Endometrial microvascular endothelial cells (primary cell): ENCODE data around the gene SOX5. TPM values are rescaled to one million over a fixed set of nuclear protein-coding genes. Genes with fewer than 3 reads are reported as not detected.

Experiments
- in situ Hi-C: cut with HindIII; loops from 2 replicates; pipeline ENCODE4 v1.10.0; 2017; ENCODE audit warnings: low sequenced_read_pairs, low pct_unique_long_range_greater_than_20kb; ENCODE audit errors: inconsistent ontology term
- total RNA-seq: library from RNA; depleted of rRNA; stranded (reverse); fragments of >200 nt; gene quantifications from one replicate; pipeline ENCODE4 v1.2.3, GENCODE V29; 2015; ENCODE audit errors: inconsistent ontology term

The SOX5 gene
- not detected for total RNA-seq

DNA sequence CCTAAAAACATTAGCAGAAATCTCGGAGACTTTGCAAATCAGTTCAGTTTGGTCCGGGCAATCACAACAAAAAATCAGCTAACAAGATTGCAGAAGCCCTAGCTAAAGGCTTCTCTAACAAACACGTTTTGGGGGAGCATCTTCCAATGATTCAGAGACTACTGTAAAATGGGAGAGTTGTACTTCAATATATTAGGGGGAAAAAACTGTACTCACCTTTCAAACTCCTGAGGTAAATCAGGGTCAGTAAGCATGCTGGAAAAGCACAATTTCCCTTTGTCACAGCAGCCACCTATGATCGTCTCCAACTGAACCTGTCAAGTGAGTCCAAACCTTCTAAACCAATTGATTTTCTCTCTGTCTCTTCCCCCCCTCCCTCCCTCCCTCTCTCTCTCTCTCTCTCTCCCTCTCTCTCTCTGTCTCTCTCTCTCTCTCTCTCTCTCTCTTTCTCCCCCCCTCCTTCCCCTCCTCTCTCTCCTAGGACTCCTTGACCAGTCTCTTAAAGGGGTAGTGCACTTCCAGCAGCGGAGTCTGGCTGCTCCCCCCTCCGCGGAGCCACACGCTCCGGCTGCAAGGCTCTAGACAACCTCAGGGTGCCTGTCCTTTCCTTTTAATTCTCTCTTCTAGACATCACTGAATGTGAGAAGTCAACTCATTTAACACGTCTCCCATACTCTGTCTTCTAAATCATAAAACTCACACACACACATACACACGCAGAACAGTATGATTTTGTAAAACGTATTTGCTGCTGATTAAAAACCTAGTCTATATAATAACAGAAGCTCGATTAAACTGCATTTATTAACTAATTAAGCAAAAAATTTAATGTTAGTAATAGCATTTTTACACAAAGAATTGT, at the start of gene SOX5:
Gene SOX5, minus strand, starts transcription at position 323 of the 862 bp plus-strand sequence. Its CDS starts 69 bp downstream, at position 254.
- in situ Hi-C loops, result no loop called here

DNA sequence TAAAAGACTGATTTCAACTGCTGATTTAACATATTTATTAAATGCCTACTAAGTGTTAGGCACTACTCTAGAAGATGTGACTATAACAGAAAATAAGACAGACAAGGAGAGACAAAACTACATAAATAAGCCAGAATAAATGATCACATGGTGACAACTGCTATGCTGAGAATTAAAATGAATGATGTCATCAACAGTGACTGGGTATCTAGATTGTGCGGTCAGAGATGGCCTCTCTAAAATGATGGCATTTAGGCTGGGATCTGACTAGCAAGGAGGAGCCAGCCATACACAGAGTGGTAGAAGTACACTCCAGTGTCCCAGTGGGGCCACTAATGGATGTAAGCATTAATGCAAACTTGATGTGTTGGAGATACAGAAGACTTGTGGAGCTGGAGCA, 37.6 kb upstream of the SOX5 start:
- in situ Hi-C loops, result no loop called here

DNA sequence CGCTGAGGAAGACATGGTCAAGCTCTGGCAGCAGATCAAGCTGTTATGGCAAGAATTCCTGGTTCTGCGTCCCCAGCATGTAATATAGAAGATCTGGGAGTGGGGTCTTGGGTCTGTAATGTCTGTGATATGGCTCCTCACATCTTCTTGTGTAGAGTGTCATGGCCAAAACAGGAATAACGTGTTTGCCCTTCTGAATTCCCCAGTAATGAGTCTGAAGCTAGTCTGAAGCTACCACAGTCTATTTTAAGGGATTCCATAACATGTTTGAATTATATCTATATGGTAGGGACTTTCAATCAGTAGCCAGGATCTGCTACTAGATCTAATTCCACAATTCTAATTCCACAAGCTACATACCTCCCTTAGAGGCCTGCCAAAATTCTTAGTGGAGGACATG, 31.4 kb upstream of the SOX5 start:
- in situ Hi-C loops, result no loop called here

DNA sequence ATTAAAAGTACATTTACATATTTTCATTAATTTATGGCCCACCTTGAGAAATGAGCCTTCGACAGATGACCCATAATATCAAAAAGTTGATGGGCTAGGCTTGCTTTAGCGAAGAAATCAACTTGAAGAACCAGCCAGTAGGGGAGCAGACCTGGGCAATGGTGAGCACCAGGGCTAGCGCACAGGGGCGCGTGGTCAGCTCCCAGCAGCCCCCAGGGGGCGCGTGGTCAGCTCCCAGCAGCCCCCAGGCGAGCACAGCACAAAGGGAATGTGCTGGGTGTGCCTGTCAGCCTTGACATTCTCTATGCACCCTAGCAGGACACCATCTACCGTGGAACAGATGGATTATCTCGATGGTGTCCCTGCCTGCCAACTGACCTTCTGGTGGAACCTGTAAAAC, 15.3 kb upstream of the SOX5 start:
- in situ Hi-C loops, result no loop called here

DNA sequence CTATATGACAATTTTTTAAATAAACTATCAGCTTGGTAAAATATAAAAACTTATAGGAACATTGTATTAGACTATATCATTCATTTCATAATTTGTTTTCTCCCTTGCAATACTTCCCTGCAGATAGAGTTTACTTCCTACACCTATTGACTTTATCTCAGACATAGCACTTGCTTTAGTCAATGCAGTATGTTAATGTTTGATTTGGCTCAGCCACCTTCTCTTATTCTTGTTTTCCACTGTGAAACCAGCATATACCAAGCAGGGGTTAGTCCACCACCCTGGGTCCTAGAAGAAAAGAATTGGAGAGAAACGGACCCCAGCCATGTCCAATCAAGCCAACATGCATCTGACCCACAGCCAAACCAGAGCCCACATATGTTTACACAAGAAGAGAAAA, 10.4 kb upstream of the SOX5 start:
- in situ Hi-C loops, result no loop called here

DNA sequence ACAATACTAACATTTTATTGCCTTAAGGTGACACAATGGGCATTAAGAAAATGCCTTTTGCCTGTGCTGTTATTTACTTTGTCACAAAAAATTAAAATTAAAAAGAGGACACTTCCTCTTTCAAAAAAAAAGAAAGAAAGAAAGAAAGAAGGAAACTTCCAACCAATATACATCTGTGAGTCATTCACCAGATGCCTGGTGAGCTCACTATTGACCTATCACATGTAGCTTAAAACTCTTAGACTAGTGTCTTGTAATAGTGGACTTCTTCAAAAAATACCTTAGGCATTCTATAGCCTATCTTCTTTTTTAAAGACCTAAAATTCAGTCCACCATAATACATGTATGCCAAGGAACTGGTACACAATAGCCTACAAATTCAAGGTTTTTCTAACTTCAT, 4.9 kb upstream of the SOX5 start:
- in situ Hi-C loops, result no loop called here

DNA sequence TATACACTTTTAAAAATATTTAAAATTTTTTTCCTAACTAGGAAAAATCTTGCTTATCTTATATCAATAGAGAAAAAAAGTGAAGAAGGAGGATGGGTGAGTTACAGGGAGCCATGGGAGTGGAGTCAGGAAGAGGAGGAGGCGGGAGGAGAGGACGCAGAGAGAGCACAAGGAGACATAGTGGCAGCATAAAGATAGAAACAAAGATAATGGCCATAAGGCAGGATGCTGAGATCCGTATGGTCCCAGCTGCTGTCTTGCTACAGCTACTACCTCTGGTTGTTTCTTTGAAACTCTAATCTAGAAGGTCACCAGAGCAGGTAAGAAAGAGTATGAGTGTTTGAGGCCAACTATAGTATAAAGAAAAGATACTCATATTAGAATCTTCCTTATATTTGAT, 2.6 kb upstream of the SOX5 start:
- in situ Hi-C loops, result no loop called here

DNA sequence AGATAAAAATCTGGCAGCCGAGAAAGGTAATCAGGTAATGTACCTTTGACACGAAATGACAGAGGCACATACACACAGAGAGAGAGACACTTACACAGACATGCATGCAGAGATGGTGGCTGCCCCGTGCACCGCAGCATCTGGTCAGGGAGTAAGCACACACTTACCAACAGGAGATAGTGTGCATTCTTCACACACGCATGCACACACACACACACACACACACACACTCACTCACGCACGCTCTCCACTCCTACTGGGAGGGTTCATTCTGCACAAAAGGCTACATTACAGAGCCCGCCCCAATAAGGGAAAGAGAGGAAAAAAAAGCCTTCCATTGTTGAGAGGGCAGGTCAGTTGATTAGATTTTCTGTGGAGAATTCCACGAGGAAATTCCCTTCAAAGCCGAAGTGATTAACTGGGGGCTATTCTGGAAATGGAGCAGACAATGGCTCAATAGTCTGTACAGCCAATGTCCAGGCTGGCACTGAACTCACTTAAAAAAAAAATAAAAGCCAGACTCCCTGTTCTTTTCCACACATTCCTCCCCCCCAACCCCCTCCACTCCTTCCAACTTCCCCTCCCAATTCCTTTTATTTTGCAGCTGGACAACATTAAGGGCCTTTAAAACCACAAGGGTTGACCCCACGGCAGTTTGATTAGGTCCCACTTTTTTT, 1.4 kb upstream of the SOX5 start:
- in situ Hi-C loops, result no loop called here

DNA sequence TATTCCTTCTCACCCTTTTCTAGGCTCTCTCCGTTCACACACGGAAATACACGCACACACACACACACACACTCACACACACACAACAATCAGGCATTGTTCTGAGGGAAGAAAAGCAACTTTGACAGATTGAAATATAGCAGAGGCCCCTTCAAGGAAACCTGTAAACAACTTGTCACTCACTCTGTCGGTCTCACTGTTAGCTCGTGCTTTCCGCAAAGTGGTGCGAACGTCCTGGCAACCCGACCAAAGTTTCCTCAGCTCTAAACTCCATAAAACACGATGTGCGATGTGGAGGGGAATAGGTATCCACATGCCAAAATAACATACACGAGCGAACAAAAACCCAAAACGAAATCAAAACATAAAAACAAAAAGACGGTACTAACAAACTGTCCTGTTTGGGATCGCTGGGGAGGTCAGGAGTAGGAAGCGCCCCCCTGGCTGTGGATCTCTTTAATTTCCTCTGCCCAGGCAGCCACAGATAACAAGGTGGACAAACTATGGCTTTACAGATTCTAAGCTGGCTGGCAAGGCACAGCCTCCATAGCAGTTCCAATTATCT, 822 bp upstream of the SOX5 start:
- in situ Hi-C loops, result no loop called here

DNA sequence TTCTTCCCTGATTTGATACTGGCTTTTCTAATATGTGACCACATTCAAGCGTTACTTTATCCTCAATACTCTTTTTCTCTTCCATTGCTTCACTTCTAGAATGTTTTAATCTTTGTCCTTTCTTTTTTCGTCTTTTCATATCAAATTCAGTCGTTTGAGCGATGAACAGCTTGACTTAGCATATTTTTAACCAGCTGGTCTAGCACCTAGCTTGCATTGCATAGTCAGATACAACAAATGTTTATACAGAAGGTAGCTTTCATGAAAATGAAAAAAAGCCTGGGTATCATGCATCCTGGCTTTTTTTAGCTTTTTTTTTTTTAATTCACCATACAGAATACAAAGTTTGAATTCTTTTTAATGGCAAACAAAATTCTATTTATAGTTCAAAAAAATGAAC, 1.2 kb downstream of the SOX5 start:
- in situ Hi-C loops, result no loop called here

DNA sequence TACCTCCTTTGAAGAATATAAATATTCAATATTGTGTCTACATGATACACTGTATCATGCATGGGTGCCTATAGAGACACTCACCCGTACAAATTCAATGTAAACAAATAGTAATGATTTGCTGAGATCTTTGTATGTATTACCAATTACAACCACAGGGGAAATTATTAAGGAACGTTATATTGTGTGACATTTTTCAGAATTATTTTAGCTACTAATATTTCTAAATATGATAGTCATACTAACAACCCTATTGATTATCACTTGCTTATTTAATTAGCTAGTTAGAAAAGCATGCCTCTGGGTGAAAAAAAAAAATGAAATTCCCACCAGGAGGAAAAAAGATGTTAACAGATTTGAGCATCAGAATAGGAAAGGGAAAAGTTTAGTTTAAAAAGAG, 2.1 kb downstream of the SOX5 start:
- in situ Hi-C loops, result no loop called here

DNA sequence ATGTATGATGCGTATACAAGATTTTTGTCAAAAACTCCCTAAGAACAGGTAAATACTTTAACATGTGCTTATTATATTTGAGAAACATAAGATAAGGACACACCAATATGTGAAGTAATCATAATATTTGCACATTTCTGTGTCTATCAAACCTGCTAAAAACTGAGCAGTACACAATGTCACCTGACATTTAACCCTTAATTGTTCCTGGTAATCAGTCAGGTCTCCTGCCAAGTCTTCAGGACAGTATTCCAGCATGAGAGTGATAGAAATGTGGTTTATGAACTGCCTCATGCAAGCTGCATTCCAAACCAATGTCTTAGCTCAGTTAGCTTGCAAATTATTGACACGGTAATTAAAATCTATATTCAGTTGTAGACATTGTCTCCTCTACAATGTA, 4.2 kb downstream of the SOX5 start:
- in situ Hi-C loops, result no loop called here

DNA sequence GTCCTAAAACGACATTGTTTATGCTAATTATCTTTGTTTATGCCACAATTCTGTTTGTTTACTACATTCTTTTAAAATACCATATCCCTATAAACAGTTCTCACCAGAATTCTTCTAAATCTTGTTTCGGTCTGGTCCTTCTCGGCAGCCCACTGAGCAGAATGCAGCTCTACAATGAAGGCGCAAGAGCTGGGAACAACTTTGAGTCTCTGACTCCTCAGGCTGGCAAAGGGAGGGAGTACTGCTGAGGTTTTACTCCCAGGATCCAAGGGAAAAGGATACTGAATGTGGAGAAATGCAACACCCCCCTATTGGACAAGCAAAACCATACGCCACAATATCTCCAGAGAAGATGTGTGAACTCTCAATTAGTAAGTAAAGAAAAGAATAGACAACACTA, 5.4 kb downstream of the SOX5 start:
- in situ Hi-C loops, result no loop called here

DNA sequence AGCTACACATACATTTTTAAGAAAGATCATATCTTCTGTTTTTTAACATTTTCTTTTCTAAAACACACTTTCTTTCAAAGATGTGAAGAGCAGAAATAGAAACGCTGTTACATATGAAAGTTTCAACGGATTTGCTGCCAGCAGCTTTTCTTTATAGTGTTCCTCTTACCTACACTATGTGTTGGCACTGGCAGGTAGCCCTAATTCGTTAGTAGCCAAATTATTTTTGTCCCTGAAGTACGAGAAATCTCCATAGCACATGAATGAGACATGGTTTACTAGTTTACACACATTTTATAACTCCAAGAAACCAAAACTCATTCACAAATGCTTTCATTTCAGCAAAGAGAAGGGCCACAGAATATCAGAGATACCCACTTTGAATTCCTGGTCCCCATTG, 6.6 kb downstream of the SOX5 start:
- in situ Hi-C loops, result no loop called here

DNA sequence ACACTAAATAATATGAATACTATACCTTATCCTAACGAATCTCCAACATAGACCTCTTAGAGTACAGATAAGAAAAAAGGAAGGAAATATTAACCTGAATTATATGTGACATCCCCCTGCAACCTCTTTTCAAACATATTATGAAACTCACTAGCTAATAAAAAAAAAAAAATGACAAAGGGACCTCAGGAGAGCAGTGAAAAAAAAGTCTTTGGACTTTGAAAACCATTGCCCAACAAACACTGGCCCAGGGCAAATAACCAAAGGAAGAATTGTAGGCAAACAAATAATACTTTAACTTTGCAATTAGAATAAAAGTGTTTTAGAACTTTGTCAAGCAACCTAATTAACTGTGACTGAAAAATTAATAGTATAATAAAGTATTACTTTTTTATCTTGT, 7.7 kb downstream of the SOX5 start:
- in situ Hi-C loops, result no loop called here

DNA sequence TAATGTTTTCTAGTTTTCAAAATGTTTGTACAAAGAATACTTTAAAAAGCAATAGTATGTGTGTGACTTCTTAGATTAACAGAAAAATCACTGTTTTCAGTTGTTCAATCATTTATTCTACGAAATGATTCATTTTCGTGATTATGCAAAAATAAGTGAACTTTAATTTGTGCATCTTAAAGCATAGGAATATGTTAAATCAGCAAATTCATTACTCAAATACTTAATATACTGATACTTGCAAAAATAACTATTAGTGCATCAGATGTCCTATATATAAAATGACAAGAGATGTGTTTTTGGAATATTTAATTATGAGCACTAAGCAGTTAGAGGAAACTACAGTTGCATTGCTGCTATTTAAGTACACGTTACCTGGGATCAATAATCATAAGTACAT, 11.0 kb downstream of the SOX5 start:
- in situ Hi-C loops, result no loop called here

DNA sequence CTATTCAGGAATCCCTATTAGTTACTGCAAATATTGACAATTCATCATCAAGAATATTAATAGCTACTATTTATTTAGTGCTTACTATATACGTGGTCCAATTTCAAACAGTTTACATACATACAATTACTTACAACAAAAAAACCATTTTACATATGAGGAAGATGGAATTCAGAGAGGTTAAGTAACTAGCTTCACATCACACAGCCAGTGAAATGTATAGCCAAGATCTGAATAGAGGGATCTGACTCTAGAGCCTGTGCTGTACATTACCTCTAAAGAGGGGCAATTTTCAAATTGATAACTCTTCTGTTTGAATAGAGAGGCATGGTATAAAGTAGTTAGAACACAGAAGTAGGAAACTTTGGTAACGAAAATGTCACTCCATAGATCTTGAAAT, 18.3 kb downstream of the SOX5 start:
- in situ Hi-C loops, result no loop called here

DNA sequence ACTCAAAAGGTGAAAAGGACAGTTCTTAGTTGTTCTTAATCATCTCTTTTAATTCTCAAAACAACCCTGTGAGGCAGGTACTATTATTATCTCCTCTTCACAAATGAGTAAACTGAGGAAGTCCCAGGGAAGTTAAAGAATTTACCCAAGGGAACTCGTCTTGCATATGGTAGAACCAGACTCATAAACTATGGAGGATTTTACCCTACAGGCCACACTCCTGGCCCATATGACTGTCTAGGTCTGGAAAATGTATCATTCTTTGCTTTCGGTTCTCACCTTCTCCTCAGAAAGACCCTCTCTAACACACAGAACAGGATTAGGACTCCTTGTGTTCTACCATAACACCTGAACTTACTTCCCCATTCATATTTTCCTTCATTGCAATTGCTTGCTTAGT, 18.9 kb downstream of the SOX5 start:
- in situ Hi-C loops, result no loop called here

DNA sequence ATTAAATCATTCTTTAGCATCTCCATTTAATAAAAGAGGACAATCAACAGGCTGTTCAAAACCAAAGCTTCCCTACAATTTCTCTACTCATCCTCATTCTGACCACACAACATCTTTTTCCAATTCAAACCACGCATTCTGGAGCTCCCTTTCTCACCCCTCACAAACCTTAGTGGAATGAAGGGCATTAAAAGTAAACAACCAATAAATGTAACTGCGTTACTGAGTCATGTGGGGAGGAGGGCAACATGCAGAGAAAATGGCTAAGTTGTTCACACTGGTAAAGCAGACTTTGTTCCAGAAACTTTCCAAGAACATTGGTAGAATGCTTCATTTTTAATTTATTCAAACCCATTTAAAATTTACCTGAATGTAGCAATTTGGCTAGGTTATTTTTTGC, 19.6 kb downstream of the SOX5 start:
- in situ Hi-C loops, result no loop called here

DNA sequence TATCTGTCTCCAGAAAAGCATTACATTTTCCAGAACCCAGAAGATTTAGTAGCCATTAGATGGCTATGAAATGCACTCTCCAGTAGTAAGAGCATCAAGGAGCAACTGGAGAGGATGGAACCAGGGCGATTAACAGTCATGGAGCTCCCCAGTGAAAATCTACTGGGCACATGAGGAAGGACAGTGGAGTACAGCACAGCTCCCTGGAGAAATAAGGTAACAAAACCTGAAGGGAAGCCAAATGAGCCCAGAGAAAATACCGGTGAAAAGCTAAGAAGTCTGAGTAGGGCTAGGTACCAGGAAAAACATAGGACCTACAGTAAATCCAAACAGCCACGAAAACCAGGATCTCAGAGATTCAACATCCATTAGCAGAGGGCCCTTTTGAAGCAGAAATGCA, 21.6 kb downstream of the SOX5 start:
- in situ Hi-C loops, result no loop called here
